ENCODE data around the gene HGS. TPM values are rescaled to one million over a fixed set of nuclear protein-coding genes. Genes with fewer than 3 reads are reported as not detected.

The HGS gene
- total RNA-seq, 1 donor from 2014 or later: 92.0 TPM

DNA sequence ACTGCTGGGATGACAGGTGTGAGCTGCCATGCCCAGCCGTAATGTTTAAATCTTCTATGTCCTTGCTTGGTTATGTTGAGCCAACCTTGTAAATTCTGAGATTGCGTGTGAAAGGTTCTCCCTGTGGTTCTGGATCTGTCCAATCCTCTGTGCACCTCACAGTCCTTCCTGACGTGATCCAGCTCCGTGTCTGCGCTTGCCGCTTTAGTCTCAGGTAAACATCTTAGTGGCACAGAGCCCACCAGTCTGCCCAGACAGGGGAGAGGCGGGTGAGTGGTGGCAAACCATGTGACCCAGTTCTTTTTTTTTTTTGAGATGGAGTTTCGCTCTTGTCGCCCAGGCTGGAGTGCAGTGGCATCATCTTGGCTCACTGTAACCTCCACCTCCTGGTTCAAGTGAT, 42.2 kb downstream of the HGS start:
- intact Hi-C loops (cut with DNase I): no loop called here
- no peaks in the 10 kb centered on the region for H3K36me3 ChIP-seq
- H3K4me1 ChIP-seq: peaks cover 9% of the 10 kb centered on the region
- H3K27ac ChIP-seq: no peak overlapping the region
- H3K9me3 ChIP-seq: no peaks in the 10 kb centered on the region
- H3K4me3 ChIP-seq: no peak overlapping the region
- H3K27me3 ChIP-seq (ENCODE audit: low read depth): peaks cover 18% of the 10 kb centered on the region
- DNase-seq: peak; percentile 65
- peak; percentile 41 to 53 for ATAC-seq
- TF ChIP-seq, protein P1, sequence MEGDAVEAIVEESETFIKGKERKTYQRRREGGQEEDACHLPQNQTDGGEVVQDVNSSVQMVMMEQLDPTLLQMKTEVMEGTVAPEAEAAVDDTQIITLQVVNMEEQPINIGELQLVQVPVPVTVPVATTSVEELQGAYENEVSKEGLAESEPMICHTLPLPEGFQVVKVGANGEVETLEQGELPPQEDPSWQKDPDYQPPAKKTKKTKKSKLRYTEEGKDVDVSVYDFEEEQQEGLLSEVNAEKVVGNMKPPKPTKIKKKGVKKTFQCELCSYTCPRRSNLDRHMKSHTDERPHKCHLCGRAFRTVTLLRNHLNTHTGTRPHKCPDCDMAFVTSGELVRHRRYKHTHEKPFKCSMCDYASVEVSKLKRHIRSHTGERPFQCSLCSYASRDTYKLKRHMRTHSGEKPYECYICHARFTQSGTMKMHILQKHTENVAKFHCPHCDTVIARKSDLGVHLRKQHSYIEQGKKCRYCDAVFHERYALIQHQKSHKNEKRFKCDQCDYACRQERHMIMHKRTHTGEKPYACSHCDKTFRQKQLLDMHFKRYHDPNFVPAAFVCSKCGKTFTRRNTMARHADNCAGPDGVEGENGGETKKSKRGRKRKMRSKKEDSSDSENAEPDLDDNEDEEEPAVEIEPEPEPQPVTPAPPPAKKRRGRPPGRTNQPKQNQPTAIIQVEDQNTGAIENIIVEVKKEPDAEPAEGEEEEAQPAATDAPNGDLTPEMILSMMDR (IDR thresholded peaks at IDR 0.05): no peak

DNA sequence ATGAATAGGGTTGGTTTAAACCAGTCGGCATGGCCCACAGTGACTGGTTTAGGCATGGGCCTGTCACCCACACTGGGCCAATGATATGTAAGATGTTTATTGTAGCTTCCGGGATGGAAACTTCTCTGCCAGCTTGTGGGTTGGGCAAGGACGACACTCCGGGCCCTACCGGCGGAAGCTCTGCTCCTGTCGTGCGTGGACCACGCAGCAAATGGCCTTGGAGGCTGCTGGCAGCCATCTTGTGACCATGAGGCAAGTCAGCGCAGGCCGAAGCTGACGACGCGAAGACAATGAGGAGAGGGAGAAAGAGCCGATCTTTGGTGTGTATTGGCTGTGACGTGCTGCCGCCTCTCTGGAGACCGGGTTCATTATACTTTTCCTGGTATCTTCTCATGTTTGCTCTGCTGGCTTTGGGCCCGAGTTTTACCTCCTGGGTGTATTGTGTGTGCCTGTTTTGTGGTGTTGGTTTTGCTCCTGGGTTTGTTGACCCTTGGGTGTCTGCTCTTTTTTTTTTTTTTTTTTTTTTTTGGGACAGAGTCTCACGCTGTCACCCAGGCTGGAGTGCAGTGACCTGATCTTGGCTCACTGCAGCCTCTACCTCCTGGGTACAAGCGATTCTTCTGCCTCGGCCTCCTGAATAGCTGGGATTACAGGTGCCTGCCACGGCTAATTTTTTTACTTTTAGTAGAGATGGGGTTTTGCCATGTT, 43.7 kb downstream of the HGS start:
- ATAC-seq (no peak), DNase-seq (peak; percentile 55)

DNA sequence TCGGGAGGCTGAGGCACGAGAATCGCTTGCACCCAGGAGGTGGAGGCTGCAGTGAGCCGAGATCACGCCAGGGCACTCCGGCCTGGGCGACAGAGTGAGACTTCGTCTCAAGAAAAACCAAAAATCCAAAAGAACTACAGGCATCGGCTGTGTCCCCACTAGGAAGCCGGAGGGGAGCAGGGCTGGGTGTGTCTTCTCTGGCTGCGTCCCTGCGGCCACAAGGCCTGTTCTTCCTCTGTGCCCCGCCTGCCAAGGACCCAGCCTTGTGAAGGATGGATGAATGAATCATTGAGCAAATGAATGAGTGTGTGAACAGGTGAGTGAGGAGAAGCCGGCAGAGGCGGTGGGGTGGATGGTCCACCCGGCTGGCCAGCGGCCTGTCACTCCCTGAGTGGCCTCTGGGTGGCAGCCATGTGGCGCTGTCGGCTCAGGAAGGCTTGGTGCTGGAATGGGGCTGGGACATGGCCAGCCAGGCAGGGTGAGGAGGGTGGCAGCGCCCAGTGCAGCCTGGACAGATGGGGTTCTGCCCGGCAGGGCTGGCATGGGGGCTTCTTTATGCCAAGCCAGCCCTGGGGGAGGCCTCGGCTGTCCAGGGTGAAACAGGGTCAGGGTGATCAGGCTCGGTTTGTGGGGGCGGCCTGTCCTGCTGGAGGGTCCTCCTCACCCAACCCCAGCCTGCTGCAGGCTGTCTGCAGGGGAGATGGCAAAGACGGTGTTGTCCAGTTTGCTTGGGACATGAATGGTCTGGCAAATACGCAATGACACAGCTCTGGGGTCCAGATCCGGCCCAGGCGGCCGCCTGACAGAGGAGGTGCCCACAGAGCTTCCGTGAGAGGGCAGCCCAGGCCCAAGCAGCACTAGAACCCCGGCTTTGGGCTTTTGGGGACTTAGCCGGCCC, 49.9 kb downstream of the HGS start:
- Histone ChIP-seq H3K4me1 (peaks cover 14% of the 10 kb centered on the region), H3K27ac (no peak overlapping the region), H3K4me3 (no peak overlapping the region), H3K27me3 (ENCODE audit: low read depth) (peaks cover 21% of the 10 kb centered on the region), H3K9me3 (no peaks in the 10 kb centered on the region), H3K36me3 (no peaks in the 10 kb centered on the region)
- ATAC-seq (peak; percentile 93 to 94), DNase-seq (peak; percentile 89)
- intact Hi-C loops (cut with DNase I): no loop called here
- TF ChIP-seq, protein P1 (IDR thresholded peaks at IDR 0.05): peak; percentile 96

More for the DNA sequence above, 43.7 kb downstream of the HGS start:
- Histone ChIP-seq H3K9me3 (no peaks in the 10 kb centered on the region), H3K27ac (no peak overlapping the region), H3K27me3 (ENCODE audit: low read depth) (peaks cover 27% of the 10 kb centered on the region), H3K36me3 (no peaks in the 10 kb centered on the region), H3K4me3 (no peak overlapping the region), H3K4me1 (peaks cover 9% of the 10 kb centered on the region)
- intact Hi-C loops (cut with DNase I): no loop called here
- TF ChIP-seq, protein P1 (IDR thresholded peaks at IDR 0.05): no peak

DNA sequence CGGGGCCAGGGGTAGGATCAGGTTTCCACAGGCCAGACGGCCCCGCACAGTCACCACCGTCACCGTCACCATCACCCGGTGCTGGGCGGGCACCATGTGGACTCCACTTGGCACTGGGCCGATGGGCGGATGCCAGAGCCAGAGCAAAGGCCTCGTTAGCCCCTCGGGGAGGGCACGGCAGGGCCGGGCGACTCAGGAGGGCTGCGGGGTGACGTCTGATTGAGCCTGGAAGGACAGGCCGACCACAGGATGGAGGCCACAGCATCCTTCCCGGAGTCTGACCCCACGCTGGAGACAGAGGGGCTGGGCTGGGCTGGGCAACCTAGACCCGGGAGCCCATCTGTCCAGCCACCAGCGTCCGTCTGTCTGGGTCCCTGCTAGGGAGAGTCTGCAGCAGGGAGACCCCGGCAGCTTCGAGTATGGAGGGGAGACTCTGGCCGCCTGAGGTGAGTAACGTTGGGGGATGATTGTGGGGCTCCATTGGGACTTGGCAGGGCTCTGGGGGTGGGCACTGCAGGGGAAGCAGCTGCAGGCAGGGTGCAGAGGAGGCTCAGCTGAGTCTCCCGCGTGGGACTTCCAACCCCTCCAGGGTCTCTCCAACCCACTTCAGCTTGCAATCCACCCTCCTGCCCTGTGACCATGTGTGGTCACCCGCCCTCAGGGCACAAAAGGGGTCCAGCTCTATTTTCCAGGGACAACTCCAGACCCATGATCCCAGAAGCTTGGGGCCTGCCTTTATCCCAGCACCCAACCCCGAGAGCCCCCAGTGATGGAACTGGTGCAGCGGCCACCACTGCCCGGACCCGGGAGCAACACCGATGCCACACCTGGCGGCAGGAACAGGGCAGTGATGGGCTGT, 50.8 kb downstream of the HGS start:
- Histone ChIP-seq H3K27me3 (ENCODE audit: low read depth) (peaks cover 13% of the 10 kb centered on the region), H3K4me1 (peaks cover 14% of the 10 kb centered on the region), H3K27ac (no peak overlapping the region), H3K36me3 (no peaks in the 10 kb centered on the region), H3K9me3 (no peaks in the 10 kb centered on the region), H3K4me3 (no peak overlapping the region)
- DNase-seq: peak; percentile 38
- TF ChIP-seq, protein P1 (IDR thresholded peaks at IDR 0.05): no peak
- intact Hi-C loops (cut with DNase I): no loop called here
- ATAC-seq: peak in 1 of 2 donors; percentile 7

All from lower lobe of right lung (tissue), 2 donors.